ENCODE data around the gene AFAP1L2.

Gene AFAP1L2

GRCh38 chr10:114272696-114273095, 131.6 kb downstream of the AFAP1L2 start:
- Histone ChIP-seq H3K27ac (ENCODE audit: low read depth, low read length) (no peak overlapping the region), H3K27me3 (ENCODE audit: insufficient read depth, low read length) (no peaks in the 10 kb centered on the region), H3K36me3 (ENCODE audit: insufficient read depth, low read length) (no peaks in the 10 kb centered on the region), H3K4me1 (ENCODE audit: control insufficient read depth, insufficient read depth, low read length, unreplicated experiment) (peaks cover 15% of the 10 kb centered on the region), H3K4me3 (ENCODE audit: low read depth, low read length) (no peak overlapping the region), H2AFZ (ENCODE audit: low read length, unreplicated experiment) (no peak overlapping the region), H3K79me2 (ENCODE audit: control insufficient read depth, insufficient read depth, low read length, unreplicated experiment) (no peaks in the 10 kb centered on the region)

- peak overlapping the region; percentile 58 for H3K27ac ChIP-seq (ENCODE audit: low read depth, low read length)
- H2AFZ ChIP-seq (ENCODE audit: low read length, unreplicated experiment), result no peak overlapping the region
- H3K4me1 ChIP-seq (ENCODE audit: control insufficient read depth, insufficient read depth, low read length, unreplicated experiment), result peaks cover 15% of the 10 kb centered on the region
- no peaks in the 10 kb centered on the region for H3K36me3 ChIP-seq (ENCODE audit: insufficient read depth, low read length)
- H3K79me2 ChIP-seq (ENCODE audit: control insufficient read depth, insufficient read depth, low read length, unreplicated experiment), result no peaks in the 10 kb centered on the region
- no peak overlapping the region for H3K4me3 ChIP-seq (ENCODE audit: low read depth, low read length)
- H3K27me3 ChIP-seq (ENCODE audit: insufficient read depth, low read length), result no peaks in the 10 kb centered on the region
These were observed 132.5 kb downstream of the AFAP1L2 start for GRCh38 chr10:114271779-114272167.

GRCh38 chr10:114271075-114271778, 133.1 kb downstream of the AFAP1L2 start:
- Histone ChIP-seq H3K4me1 (ENCODE audit: control insufficient read depth, insufficient read depth, low read length, unreplicated experiment) (peaks cover 18% of the 10 kb centered on the region), H3K79me2 (ENCODE audit: control insufficient read depth, insufficient read depth, low read length, unreplicated experiment) (no peaks in the 10 kb centered on the region), H2AFZ (ENCODE audit: low read length, unreplicated experiment) (no peak overlapping the region), H3K36me3 (ENCODE audit: insufficient read depth, low read length) (no peaks in the 10 kb centered on the region), H3K27me3 (ENCODE audit: insufficient read depth, low read length) (no peaks in the 10 kb centered on the region), H3K4me3 (ENCODE audit: low read depth, low read length) (no peak overlapping the region), H3K27ac (ENCODE audit: low read depth, low read length) (peak overlapping the region; percentile 58)

GRCh38 chr10:114266521-114266920, 137.8 kb downstream of the AFAP1L2 start:
- Histone ChIP-seq H3K36me3 (ENCODE audit: insufficient read depth, low read length) (no peaks in the 10 kb centered on the region), H3K4me1 (ENCODE audit: control insufficient read depth, insufficient read depth, low read length, unreplicated experiment) (peaks cover 23% of the 10 kb centered on the region), H3K4me3 (ENCODE audit: low read depth, low read length) (no peak overlapping the region), H3K27ac (ENCODE audit: low read depth, low read length) (no peak overlapping the region), H3K79me2 (ENCODE audit: control insufficient read depth, insufficient read depth, low read length, unreplicated experiment) (no peaks in the 10 kb centered on the region), H2AFZ (ENCODE audit: low read length, unreplicated experiment) (no peak overlapping the region), H3K27me3 (ENCODE audit: insufficient read depth, low read length) (no peaks in the 10 kb centered on the region)

GRCh38 chr10:114265392-114266053, 138.8 kb downstream of the AFAP1L2 start:
- Histone ChIP-seq H3K79me2 (ENCODE audit: control insufficient read depth, insufficient read depth, low read length, unreplicated experiment) (no peaks in the 10 kb centered on the region), H3K27me3 (ENCODE audit: insufficient read depth, low read length) (no peaks in the 10 kb centered on the region), H3K27ac (ENCODE audit: low read depth, low read length) (peak overlapping the region; percentile 18), H2AFZ (ENCODE audit: low read length, unreplicated experiment) (no peak overlapping the region), H3K4me1 (ENCODE audit: control insufficient read depth, insufficient read depth, low read length, unreplicated experiment) (peaks cover 23% of the 10 kb centered on the region), H3K4me3 (ENCODE audit: low read depth, low read length) (no peak overlapping the region), H3K36me3 (ENCODE audit: insufficient read depth, low read length) (no peaks in the 10 kb centered on the region)

- H3K27ac ChIP-seq (ENCODE audit: low read depth, low read length), result no peak overlapping the region
- no peaks in the 10 kb centered on the region for H3K79me2 ChIP-seq (ENCODE audit: control insufficient read depth, insufficient read depth, low read length, unreplicated experiment)
- H3K4me3 ChIP-seq (ENCODE audit: low read depth, low read length), result no peak overlapping the region
- no peak overlapping the region for H2AFZ ChIP-seq (ENCODE audit: low read length, unreplicated experiment)
- no peaks in the 10 kb centered on the region for H3K27me3 ChIP-seq (ENCODE audit: insufficient read depth, low read length)
- peaks cover 34% of the 10 kb centered on the region for H3K4me1 ChIP-seq (ENCODE audit: control insufficient read depth, insufficient read depth, low read length, unreplicated experiment)
- H3K36me3 ChIP-seq (ENCODE audit: insufficient read depth, low read length), result no peaks in the 10 kb centered on the region
These were observed 141.8 kb downstream of the AFAP1L2 start for GRCh38 chr10:114262496-114262895.

GRCh38 chr10:114261076-114261475, 143.2 kb downstream of the AFAP1L2 start:
- Histone ChIP-seq H2AFZ (ENCODE audit: low read length, unreplicated experiment) (no peak overlapping the region), H3K79me2 (ENCODE audit: control insufficient read depth, insufficient read depth, low read length, unreplicated experiment) (no peaks in the 10 kb centered on the region), H3K27ac (ENCODE audit: low read depth, low read length) (no peak overlapping the region), H3K36me3 (ENCODE audit: insufficient read depth, low read length) (no peaks in the 10 kb centered on the region), H3K27me3 (ENCODE audit: insufficient read depth, low read length) (no peaks in the 10 kb centered on the region), H3K4me1 (ENCODE audit: control insufficient read depth, insufficient read depth, low read length, unreplicated experiment) (peaks cover 30% of the 10 kb centered on the region), H3K4me3 (ENCODE audit: low read depth, low read length) (no peak overlapping the region)

- Histone ChIP-seq H2AFZ (ENCODE audit: low read length, unreplicated experiment) (peak overlapping the region; percentile 31), H3K36me3 (ENCODE audit: insufficient read depth, low read length) (no peaks in the 10 kb centered on the region), H3K27ac (ENCODE audit: low read depth, low read length) (peak overlapping the region; percentile 24)
These were observed 143.9 kb downstream of the AFAP1L2 start for GRCh38 chr10:114260366-114260765.

GRCh38 chr10:114259824-114260223, 144.5 kb downstream of the AFAP1L2 start:
- H2AFZ ChIP-seq (ENCODE audit: low read length, unreplicated experiment), result peak overlapping the region; percentile 65
- H3K36me3 ChIP-seq (ENCODE audit: insufficient read depth, low read length), result no peaks in the 10 kb centered on the region

More at GRCh38 chr10:114260366-114260765, 143.9 kb downstream of the AFAP1L2 start:
- Histone ChIP-seq H3K79me2 (ENCODE audit: control insufficient read depth, insufficient read depth, low read length, unreplicated experiment) (no peaks in the 10 kb centered on the region), H3K27me3 (ENCODE audit: insufficient read depth, low read length) (no peaks in the 10 kb centered on the region), H3K4me3 (ENCODE audit: low read depth, low read length) (no peak overlapping the region), H3K4me1 (ENCODE audit: control insufficient read depth, insufficient read depth, low read length, unreplicated experiment) (peaks cover 24% of the 10 kb centered on the region)

GRCh38 chr10:114258274-114258840, 145.9 kb downstream of the AFAP1L2 start:
- Histone ChIP-seq H3K27me3 (ENCODE audit: insufficient read depth, low read length) (no peaks in the 10 kb centered on the region), H3K79me2 (ENCODE audit: control insufficient read depth, insufficient read depth, low read length, unreplicated experiment) (no peaks in the 10 kb centered on the region), H3K27ac (ENCODE audit: low read depth, low read length) (no peak overlapping the region), H3K36me3 (ENCODE audit: insufficient read depth, low read length) (no peaks in the 10 kb centered on the region), H2AFZ (ENCODE audit: low read length, unreplicated experiment) (no peak overlapping the region), H3K4me1 (ENCODE audit: control insufficient read depth, insufficient read depth, low read length, unreplicated experiment) (peaks cover 19% of the 10 kb centered on the region), H3K4me3 (ENCODE audit: low read depth, low read length) (no peak overlapping the region)

More at GRCh38 chr10:114259824-114260223, 144.5 kb downstream of the AFAP1L2 start:
- peak overlapping the region; percentile 24; the same call in 1 of the 2 replicates for H3K27ac ChIP-seq (ENCODE audit: low read depth, low read length)
- H3K4me1 ChIP-seq (ENCODE audit: control insufficient read depth, insufficient read depth, low read length, unreplicated experiment), result peaks cover 19% of the 10 kb centered on the region
- H3K4me3 ChIP-seq (ENCODE audit: low read depth, low read length), result peak overlapping the region; percentile 29; the same call in 1 of the 2 replicates
- H3K79me2 ChIP-seq (ENCODE audit: control insufficient read depth, insufficient read depth, low read length, unreplicated experiment), result no peaks in the 10 kb centered on the region
- no peaks in the 10 kb centered on the region for H3K27me3 ChIP-seq (ENCODE audit: insufficient read depth, low read length)

Data from ACC112 (cell line).